COR-L47 (cell line): ENCODE measurements around the gene ADGRD2.

Source experiments
- DNase-seq: peaks from one replicate; lab custom pipeline; 2025; lab: John Stamatoyannopoulos, UW

ADGRD2 gene

GRCh38 chr9:124479947-124480620 is 29.8 kb downstream of the ADGRD2 start:
- DNase-seq, result no peak

- no peak for DNase-seq
Measured at GRCh38 chr9:124480621-124480981, 30.4 kb downstream of the ADGRD2 start.

- no peak for DNase-seq
Measured at GRCh38 chr9:124481115-124481514, 30.9 kb downstream of the ADGRD2 start.

- DNase-seq, result no peak
Measured at GRCh38 chr9:124482431-124483031, 32.3 kb downstream of the ADGRD2 start.

- no peak for DNase-seq
Measured at GRCh38 chr9:124483481-124483880, 33.2 kb downstream of the ADGRD2 start.

- no peak for DNase-seq
Measured at GRCh38 chr9:124485201-124485600, 35.0 kb downstream of the ADGRD2 start.

GRCh38 chr9:124485936-124486335 is 35.7 kb downstream of the ADGRD2 start:
- no peak for DNase-seq

- DNase-seq, result no peak
Measured at GRCh38 chr9:124486778-124487259, 36.6 kb downstream of the ADGRD2 start.

- no peak for DNase-seq
Measured at GRCh38 chr9:124487260-124488182, 37.3 kb downstream of the ADGRD2 start.

- DNase-seq, result no peak
Measured at GRCh38 chr9:124488641-124489210, 38.5 kb downstream of the ADGRD2 start.

- DNase-seq, result no peak
Measured at GRCh38 chr9:124489222-124489621, 39.0 kb downstream of the ADGRD2 start.

- DNase-seq, result no peak
Measured at GRCh38 chr9:124490004-124490403, 39.8 kb downstream of the ADGRD2 start.

- DNase-seq, result no peak
Measured at GRCh38 chr9:124491049-124491975, 41.1 kb downstream of the ADGRD2 start.

- no peak for DNase-seq
Measured at GRCh38 chr9:124492818-124493217, 42.6 kb downstream of the ADGRD2 start.

GRCh38 chr9:124493218-124493617 is 43.0 kb downstream of the ADGRD2 start:
- DNase-seq, result no peak

- DNase-seq, result no peak
Measured at GRCh38 chr9:124493794-124494479, 43.7 kb downstream of the ADGRD2 start.

GRCh38 chr9:124495126-124496074 is 45.1 kb downstream of the ADGRD2 start:
- DNase-seq, result no peak

- DNase-seq, result no peak
Measured at GRCh38 chr9:124496075-124496449, 45.8 kb downstream of the ADGRD2 start.

- no peak for DNase-seq
Measured at GRCh38 chr9:124496463-124496862, 46.2 kb downstream of the ADGRD2 start.

GRCh38 chr9:124497441-124497840 is 47.2 kb downstream of the ADGRD2 start:
- no peak for DNase-seq
